ENCODE results near the gene TTLL5.

The TTLL5 gene

DNA sequence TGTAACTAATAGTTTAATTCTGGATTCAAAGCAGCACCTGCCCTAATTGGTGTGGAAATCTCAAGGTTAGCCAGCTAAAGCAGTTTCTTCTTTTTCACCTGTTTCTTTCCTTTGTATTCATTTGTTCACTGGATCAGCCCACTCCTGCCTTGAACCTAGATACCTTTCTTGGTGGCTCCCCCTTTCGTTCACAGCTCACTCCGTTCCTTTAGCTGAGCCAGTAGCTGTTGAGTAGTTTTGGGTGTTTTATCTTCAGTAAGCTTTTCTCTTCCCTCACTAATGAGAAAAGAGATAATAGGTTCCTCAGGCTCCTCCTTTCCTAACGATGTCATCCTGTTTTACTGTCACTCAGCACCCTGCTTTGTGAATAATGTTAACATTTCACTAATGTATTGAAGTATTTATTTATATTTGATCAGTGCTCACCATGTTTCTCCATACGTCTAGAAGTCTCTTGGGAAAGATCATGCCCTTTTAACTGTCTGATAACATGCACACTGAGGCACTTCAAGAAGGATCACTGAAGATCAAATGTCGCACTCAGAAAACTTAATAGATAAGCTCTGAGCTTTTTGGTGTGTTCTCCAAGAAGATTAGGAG is 199.6 kb downstream of the TTLL5 start:
- Histone ChIP-seq H3F3A (ENCODE audit: insufficient read depth) (no peaks in the 10 kb centered on the region), H2AFZ (ENCODE audit: low read depth, low read length, severe bottlenecking) (no peak overlapping the region), H4K20me1 (ENCODE audit: low read depth, low read length) (no peaks in the 10 kb centered on the region), H3K9me2 (replicated peaks; ENCODE audit: insufficient read depth, low read length) (no peaks in the 10 kb centered on the region), H3K79me2 (ENCODE audit: insufficient read depth, low read length) (no peaks in the 10 kb centered on the region), H3K27ac (ENCODE audit: low read depth, low read length) (no peak overlapping the region), H3K4me3 (ENCODE audit: insufficient read depth, low read length, poor library complexity, severe bottlenecking) (no peak overlapping the region), H3K27me3 (ENCODE audit: low read length) (no peaks in the 10 kb centered on the region), H3K9ac (ENCODE audit: low read length) (no peak overlapping the region), H3K36me3 (ENCODE audit: low read length) (no peaks in the 10 kb centered on the region), H3K9me3 (ENCODE audit: insufficient read depth, low read length) (no peaks in the 10 kb centered on the region), H3K4me2 (ENCODE audit: low read depth, low read length, poor library complexity, severe bottlenecking) (no peak overlapping the region)
- no peak for TF ChIP-seq CTCF (IDR thresholded peaks at IDR 0.05; ENCODE audit: insufficient read depth, low read length, poor library complexity, severe bottlenecking)
- no peak for TF ChIP-seq EZH2phosphoT487 (conservative IDR thresholded peaks at IDR 0.05; ENCODE audit: low read length)

- Histone ChIP-seq H3K36me3 (ENCODE audit: low read length) (no peaks in the 10 kb centered on the region), H3F3A (ENCODE audit: insufficient read depth) (no peaks in the 10 kb centered on the region), H3K9me3 (ENCODE audit: insufficient read depth, low read length) (no peaks in the 10 kb centered on the region), H3K4me2 (ENCODE audit: low read depth, low read length, poor library complexity, severe bottlenecking) (no peak overlapping the region), H3K27me3 (ENCODE audit: low read length) (no peaks in the 10 kb centered on the region), H3K79me2 (ENCODE audit: insufficient read depth, low read length) (no peaks in the 10 kb centered on the region), H3K9me2 (replicated peaks; ENCODE audit: insufficient read depth, low read length) (no peaks in the 10 kb centered on the region), H3K9ac (ENCODE audit: low read length) (no peak overlapping the region), H4K20me1 (ENCODE audit: low read depth, low read length) (no peaks in the 10 kb centered on the region), H3K4me3 (ENCODE audit: insufficient read depth, low read length, poor library complexity, severe bottlenecking) (no peak overlapping the region), H3K27ac (ENCODE audit: low read depth, low read length) (no peak overlapping the region), H2AFZ (ENCODE audit: low read depth, low read length, severe bottlenecking) (no peak overlapping the region)
- no peak for TF ChIP-seq CTCF (IDR thresholded peaks at IDR 0.05; ENCODE audit: insufficient read depth, low read length, poor library complexity, severe bottlenecking)
- no peak for TF ChIP-seq EZH2phosphoT487 (conservative IDR thresholded peaks at IDR 0.05; ENCODE audit: low read length)
Observed at GRCh38 chr14:75861161-75861621, 200.1 kb downstream of the TTLL5 start.

GRCh38 chr14:75863221-75863620 is 202.2 kb downstream of the TTLL5 start:
- Histone ChIP-seq H3K9me2 (replicated peaks; ENCODE audit: insufficient read depth, low read length) (no peaks in the 10 kb centered on the region), H2AFZ (ENCODE audit: low read depth, low read length, severe bottlenecking) (no peak overlapping the region), H3K79me2 (ENCODE audit: insufficient read depth, low read length) (no peaks in the 10 kb centered on the region), H3K4me2 (ENCODE audit: low read depth, low read length, poor library complexity, severe bottlenecking) (no peak overlapping the region), H4K20me1 (ENCODE audit: low read depth, low read length) (no peaks in the 10 kb centered on the region), H3K36me3 (ENCODE audit: low read length) (no peaks in the 10 kb centered on the region), H3K27me3 (ENCODE audit: low read length) (no peaks in the 10 kb centered on the region), H3K9ac (ENCODE audit: low read length) (no peak overlapping the region), H3F3A (ENCODE audit: insufficient read depth) (no peaks in the 10 kb centered on the region), H3K4me3 (ENCODE audit: insufficient read depth, low read length, poor library complexity, severe bottlenecking) (no peak overlapping the region), H3K27ac (ENCODE audit: low read depth, low read length) (no peak overlapping the region), H3K9me3 (ENCODE audit: insufficient read depth, low read length) (no peaks in the 10 kb centered on the region)
- no peak for TF ChIP-seq CTCF (IDR thresholded peaks at IDR 0.05; ENCODE audit: insufficient read depth, low read length, poor library complexity, severe bottlenecking)
- no peak for TF ChIP-seq EZH2phosphoT487 (conservative IDR thresholded peaks at IDR 0.05; ENCODE audit: low read length)

All from SU-DHL-6 (cell line).